ENCODE measurements around the gene PLAU. TPM values are rescaled to one million over a fixed set of nuclear protein-coding genes. Genes with fewer than 3 reads are reported as not detected.
"Not testable (repeated sequence)": the region's sequence is repeated elsewhere in the genome, so short reads cannot be mapped to it uniquely, and the experiment has no call there.

Gene PLAU
- total and polyA plus RNA-seq, 10 of the 15 experiments (the other 5 are each of a cell fraction or from before 2014, with no cell fraction given): 2.5 to 20.9 (median 11.5) TPM

DNA sequence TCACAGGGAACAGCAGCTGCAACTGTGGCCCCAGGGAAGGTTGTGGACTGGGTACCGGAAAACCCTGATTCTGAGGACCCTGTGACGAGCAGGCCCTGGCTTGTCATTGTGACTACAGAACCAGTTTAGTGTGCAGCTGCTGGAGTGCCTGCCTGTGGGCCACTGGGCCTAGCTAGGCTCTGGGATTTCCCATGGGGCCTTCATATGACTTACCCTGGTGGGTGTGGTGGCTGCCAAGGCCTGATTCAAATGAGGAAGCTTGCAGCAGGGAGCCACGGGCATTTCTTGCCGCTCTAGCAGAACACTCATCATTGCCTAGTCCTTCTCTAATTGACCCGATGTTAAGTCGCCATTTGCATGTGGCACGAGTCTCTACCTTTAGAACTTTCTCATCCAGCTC is 21.9 kb upstream of the PLAU start (continued):
- TF ChIP-seq, protein P1, sequence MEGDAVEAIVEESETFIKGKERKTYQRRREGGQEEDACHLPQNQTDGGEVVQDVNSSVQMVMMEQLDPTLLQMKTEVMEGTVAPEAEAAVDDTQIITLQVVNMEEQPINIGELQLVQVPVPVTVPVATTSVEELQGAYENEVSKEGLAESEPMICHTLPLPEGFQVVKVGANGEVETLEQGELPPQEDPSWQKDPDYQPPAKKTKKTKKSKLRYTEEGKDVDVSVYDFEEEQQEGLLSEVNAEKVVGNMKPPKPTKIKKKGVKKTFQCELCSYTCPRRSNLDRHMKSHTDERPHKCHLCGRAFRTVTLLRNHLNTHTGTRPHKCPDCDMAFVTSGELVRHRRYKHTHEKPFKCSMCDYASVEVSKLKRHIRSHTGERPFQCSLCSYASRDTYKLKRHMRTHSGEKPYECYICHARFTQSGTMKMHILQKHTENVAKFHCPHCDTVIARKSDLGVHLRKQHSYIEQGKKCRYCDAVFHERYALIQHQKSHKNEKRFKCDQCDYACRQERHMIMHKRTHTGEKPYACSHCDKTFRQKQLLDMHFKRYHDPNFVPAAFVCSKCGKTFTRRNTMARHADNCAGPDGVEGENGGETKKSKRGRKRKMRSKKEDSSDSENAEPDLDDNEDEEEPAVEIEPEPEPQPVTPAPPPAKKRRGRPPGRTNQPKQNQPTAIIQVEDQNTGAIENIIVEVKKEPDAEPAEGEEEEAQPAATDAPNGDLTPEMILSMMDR (IDR thresholded peaks at IDR 0.05 in 2 of 3, conservative IDR thresholded peaks at IDR 0.05 in 1 of 3; ENCODE audit: control insufficient read depth in 2 of 3, extremely low read depth in 1 of 3, insufficient read depth in 1 of 3, low read depth in 3 of 3, low read length in 3 of 3): no peak
- TF ChIP-seq MYB (IDR thresholded peaks at IDR 0.05; ENCODE audit: borderline replicate concordance, low read depth, low read length): no peak
- TF ChIP-seq, protein P2, sequence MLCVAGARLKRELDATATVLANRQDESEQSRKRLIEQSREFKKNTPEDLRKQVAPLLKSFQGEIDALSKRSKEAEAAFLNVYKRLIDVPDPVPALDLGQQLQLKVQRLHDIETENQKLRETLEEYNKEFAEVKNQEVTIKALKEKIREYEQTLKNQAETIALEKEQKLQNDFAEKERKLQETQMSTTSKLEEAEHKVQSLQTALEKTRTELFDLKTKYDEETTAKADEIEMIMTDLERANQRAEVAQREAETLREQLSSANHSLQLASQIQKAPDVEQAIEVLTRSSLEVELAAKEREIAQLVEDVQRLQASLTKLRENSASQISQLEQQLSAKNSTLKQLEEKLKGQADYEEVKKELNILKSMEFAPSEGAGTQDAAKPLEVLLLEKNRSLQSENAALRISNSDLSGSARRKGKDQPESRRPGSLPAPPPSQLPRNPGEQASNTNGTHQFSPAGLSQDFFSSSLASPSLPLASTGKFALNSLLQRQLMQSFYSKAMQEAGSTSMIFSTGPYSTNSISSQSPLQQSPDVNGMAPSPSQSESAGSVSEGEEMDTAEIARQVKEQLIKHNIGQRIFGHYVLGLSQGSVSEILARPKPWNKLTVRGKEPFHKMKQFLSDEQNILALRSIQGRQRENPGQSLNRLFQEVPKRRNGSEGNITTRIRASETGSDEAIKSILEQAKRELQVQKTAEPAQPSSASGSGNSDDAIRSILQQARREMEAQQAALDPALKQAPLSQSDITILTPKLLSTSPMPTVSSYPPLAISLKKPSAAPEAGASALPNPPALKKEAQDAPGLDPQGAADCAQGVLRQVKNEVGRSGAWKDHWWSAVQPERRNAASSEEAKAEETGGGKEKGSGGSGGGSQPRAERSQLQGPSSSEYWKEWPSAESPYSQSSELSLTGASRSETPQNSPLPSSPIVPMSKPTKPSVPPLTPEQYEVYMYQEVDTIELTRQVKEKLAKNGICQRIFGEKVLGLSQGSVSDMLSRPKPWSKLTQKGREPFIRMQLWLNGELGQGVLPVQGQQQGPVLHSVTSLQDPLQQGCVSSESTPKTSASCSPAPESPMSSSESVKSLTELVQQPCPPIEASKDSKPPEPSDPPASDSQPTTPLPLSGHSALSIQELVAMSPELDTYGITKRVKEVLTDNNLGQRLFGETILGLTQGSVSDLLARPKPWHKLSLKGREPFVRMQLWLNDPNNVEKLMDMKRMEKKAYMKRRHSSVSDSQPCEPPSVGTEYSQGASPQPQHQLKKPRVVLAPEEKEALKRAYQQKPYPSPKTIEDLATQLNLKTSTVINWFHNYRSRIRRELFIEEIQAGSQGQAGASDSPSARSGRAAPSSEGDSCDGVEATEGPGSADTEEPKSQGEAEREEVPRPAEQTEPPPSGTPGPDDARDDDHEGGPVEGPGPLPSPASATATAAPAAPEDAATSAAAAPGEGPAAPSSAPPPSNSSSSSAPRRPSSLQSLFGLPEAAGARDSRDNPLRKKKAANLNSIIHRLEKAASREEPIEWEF (IDR thresholded peaks at IDR 0.05; ENCODE audit: insufficient replicate concordance, low read depth, low read length): no peak

DNA sequence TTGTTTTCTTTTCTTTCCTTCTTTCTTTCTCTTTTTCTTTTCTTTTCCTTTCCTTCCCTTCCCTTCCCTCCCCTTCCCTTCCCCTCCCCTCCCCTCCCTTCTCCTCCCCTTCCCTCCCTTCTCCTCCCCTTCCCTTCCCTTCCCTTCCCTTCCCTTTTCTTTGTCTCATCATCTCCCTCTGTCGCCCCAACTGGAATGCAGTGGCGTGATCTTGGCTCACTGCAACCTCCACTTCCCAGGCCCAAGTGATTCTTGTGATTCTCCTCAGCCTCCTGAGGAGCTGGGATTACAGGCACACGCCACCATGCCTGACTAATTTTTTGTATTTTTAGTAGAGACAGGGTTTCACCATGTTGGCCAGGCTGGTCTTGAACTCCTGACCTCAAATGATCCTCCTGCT is 21.5 kb upstream of the PLAU start:
- H3K4me3 ChIP-seq, FAIRE-seq: not testable (repeated sequence)
- in situ Hi-C loops (cut with MboI): loop anchor here (10.0 to 25.0 kb wide), 3 partner anchors 198 to 1345 kb away; partner anchors contain the start of gene COMTD1

More for the DNA sequence above, 21.5 kb upstream of the PLAU start:
- H2AFZ ChIP-seq (ENCODE audit: control insufficient read depth, low read depth, low read length): peak overlapping the region; percentile 55
- not testable (repeated sequence) for H3K36me3 ChIP-seq (ENCODE audit: control insufficient read depth in 2 of 2, insufficient read depth in 2 of 2, low read length in 1 of 2); H4K20me1 ChIP-seq (ENCODE audit: control insufficient read depth, insufficient read depth); H3K79me2 ChIP-seq (ENCODE audit: control insufficient read depth, insufficient read depth, low read length); H3K9me3 ChIP-seq (replicated peaks; ENCODE audit: control insufficient read depth, insufficient read depth, low read length); DNase-seq (ENCODE audit: low read depth, low spot score); H3K4me2 ChIP-seq (ENCODE audit: control insufficient read depth, insufficient read depth); H3K27me3 ChIP-seq (replicated peaks in 1 of 2; ENCODE audit: control insufficient read depth in 2 of 2, insufficient read depth in 2 of 2, low read length in 1 of 2); H3K4me1 ChIP-seq (ENCODE audit: control insufficient read depth, insufficient read depth, low read length); H3K27ac ChIP-seq (ENCODE audit: control insufficient read depth, insufficient read depth); ATAC-seq; H3K9ac ChIP-seq (ENCODE audit: control insufficient read depth, insufficient read depth, low read length); BruUV-seq (replicated peaks)
- RAD21 ChIA-PET (ENCODE audit: unreplicated experiment): interaction anchor here (0.7 to 21.4 kb wide), 21 partner anchors 10 to 1510 kb away, joined by 3 to 616 read pairs (median 5); partner anchors contain the start of gene PLAU
- intact Hi-C loops (cut with micrococcal nuclease; ENCODE audit: unreplicated experiment): loop anchor here (5.0 kb wide), 2 partner anchors 343 to 1343 kb away; no protein-coding TSS in a partner anchor
- WGBS (ENCODE audit: insufficient coverage, insufficient replicate concordance, low lambda C conversion rate, missing lambda C conversion rate): 85% methylated on average over 1 of the region's 3 CpGs
- POLR2A ChIA-PET: interaction anchor here (0.6 to 6.9 kb wide), 14 partner anchors 10 to 705 kb away, joined by 3 to 32 read pairs (median 4); no protein-coding TSS in a partner anchor
- SMC1A ChIA-PET (ENCODE audit: uncharacterized antibody, unreplicated experiment): interaction anchor here (1.0 to 27.4 kb wide), 22 partner anchors 10 to 345 kb away, joined by 3 to 1048 read pairs (median 6); partner anchors contain the start of gene PLAU
- CTCF ChIA-PET: interaction anchor here (0.9 to 19.8 kb wide), 12 partner anchors 9 to 213 kb away, joined by 3 to 930 read pairs (median 30); partner anchors contain the start of gene PLAU

All from GM12878 (cell line).